Measurements from ENCODE around the gene TMEM242.
A peak's percentile ranks its signal among the peaks of the same experiment; 100 is the strongest.

TMEM242 gene

DNA sequence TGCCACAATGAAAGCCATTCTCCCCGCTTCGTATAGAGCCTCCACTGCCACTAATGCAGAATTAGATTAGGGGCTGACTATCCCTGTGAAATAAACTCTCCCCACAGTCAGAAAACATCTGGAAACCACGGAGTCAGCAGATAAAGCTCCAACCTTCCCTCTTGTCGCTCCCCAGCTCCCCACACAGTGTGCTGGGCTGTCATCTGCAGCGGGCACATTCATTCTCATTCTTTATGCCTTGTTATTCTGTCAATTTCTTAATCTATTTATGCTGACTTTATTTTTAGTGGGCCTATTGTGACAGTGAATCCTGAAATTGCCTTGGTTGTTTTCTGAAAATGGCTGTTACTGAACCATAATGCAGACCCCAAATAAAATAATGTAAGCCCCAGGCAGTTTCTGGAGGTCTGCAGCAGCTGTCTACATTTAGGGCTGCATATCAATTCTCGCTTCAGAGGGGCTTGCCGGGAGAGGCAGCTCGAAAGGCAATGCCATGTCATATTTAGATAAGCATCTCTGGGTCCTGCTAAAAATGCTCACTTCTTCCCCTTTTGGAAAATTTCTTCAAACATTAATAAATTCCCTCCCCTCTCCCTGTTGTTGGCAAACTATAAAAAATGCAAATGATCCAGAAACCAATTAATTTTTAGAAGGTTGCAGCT is 71.6 kb downstream of the TMEM242 start:
- TF ChIP-seq, protein P1, sequence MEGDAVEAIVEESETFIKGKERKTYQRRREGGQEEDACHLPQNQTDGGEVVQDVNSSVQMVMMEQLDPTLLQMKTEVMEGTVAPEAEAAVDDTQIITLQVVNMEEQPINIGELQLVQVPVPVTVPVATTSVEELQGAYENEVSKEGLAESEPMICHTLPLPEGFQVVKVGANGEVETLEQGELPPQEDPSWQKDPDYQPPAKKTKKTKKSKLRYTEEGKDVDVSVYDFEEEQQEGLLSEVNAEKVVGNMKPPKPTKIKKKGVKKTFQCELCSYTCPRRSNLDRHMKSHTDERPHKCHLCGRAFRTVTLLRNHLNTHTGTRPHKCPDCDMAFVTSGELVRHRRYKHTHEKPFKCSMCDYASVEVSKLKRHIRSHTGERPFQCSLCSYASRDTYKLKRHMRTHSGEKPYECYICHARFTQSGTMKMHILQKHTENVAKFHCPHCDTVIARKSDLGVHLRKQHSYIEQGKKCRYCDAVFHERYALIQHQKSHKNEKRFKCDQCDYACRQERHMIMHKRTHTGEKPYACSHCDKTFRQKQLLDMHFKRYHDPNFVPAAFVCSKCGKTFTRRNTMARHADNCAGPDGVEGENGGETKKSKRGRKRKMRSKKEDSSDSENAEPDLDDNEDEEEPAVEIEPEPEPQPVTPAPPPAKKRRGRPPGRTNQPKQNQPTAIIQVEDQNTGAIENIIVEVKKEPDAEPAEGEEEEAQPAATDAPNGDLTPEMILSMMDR (IDR thresholded peaks at IDR 0.05; ENCODE audit: low read depth, low read length) = no peak
- no peak for DNase-seq (ENCODE audit: extremely low read depth, low read depth)

DNA sequence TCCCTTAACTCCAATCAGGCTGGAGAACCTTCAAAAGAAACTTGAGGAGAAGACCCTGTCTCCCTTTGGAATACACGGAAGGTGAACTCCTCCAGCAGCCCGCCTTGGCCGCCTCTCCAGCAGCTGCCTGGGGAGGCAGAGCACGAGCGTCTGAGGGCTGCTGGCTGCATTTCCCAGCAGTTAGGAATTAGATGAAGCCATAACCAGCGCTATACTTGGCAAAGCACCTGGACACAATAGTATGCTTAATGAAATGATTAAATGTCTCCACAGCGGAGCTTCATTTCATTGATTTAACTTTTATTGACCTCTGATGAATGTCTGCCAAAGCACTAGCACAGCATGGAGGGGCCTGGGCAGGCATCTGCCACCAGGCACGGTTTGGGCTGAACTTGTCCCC is 73.5 kb downstream of the TMEM242 start:
- TF ChIP-seq, protein P1 (IDR thresholded peaks at IDR 0.05; ENCODE audit: low read depth, low read length) = no peak
- DNase-seq (ENCODE audit: extremely low read depth, low read depth) = no peak

DNA sequence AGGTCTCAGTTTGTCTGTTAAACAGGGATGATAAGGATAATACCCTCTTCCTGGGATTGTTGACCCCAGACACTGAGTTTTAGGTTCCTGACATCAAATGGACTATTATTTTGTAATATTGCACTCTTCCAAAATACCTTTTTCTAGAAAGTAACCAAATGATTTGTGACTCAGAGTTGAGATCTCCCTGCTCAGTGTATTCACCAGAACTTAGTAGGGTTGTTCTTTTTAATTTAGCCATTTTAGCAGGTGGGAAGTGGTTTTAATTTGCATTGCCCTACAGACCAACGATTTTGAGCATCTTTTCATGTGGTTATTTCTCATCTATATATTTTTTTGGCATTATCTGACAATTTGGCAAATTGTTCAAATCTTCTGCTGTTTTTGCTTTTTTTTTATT is 75.1 kb downstream of the TMEM242 start:
- TF ChIP-seq, protein P1 (IDR thresholded peaks at IDR 0.05; ENCODE audit: low read depth, low read length) = no peak
- no peak for DNase-seq (ENCODE audit: extremely low read depth, low read depth)

DNA sequence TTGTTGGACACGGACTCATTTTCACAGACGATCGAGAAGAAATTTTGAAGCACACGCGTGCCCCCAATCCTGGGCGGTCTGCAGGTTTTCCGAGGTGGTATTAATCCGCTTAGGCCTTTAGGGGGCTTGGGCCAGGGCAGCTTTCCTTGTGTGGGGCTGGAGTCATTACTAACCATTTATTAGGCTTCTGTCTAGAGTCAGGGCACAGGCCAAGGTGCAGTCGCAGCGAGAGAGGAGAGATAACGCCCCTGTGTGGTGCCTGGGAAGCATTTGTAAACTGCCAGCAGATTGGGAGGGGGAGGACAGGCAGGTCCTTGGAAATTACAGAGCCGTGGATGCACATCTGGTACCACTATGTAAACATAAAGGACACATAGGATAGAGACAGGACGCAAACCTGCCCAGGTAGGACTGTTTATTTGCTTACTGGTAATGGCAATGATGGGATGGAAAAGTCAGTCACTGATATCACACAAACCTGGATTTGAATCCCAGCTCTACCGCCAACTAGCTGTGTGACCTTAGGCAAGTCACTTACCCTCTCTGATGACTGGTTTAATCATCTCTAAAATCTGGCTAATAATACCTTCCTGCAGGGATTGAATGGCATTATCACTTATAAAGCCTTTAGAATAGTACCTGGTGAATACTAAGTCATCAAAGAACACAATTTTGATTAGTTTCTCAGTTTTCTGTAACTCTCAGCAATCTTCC is 76.4 kb downstream of the TMEM242 start:
- TF ChIP-seq, protein P1 (IDR thresholded peaks at IDR 0.05; ENCODE audit: low read depth, low read length) = no peak
- no peak for DNase-seq (ENCODE audit: extremely low read depth, low read depth)

DNA sequence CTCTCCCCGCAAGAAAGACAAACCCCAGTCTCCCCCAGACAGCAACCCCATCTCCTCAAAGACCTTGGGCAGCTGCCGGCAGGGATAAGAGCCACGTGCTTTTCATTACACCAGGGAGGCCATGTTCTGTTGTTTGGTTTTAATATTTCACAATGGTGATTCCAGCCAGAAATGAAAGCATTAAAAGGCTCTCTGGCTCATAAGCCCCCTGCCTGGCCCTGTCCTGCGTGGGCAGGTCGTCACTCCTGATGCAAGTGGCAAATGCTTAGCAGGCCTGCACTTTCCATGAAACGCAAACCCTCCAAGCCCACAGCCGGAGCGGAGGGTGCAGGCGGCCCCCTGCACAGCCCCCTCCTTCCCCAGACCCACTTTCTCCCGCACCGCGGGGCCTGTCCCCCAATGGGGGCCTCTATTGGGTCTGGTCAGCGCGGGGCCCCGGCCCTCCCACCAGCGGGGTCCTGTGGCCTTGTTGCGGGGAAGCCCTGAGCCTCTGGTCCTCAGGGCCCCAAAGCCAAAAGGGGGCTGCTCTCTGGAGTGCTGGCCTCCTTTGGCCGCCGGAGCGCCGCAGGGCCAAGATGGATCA is 77.2 kb downstream of the TMEM242 start:
- peak; percentile 30 for DNase-seq (ENCODE audit: extremely low read depth, low read depth)
- TF ChIP-seq, protein P1 (IDR thresholded peaks at IDR 0.05; ENCODE audit: low read depth, low read length) = no peak

DNA sequence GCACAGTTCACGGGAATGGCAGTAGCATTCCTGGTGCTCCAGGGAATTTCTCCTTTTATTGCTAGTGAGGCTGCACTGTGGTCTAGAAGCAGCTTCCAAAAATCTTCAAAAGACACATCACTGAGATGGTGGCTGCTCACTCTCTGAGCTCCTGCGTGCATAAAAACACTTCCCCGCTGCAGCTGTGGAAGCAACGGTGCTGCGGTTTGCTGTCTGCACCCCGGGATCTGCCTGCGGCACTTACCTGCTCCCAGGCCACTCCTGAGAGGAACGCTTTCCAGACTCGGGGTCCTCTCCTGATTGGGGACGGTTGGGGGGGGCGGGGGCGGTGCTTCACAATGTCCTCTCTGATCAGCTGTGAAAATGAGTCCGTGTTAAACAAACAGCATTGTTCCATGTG is 77.9 kb downstream of the TMEM242 start:
- TF ChIP-seq, protein P1 (IDR thresholded peaks at IDR 0.05; ENCODE audit: low read depth, low read length) = no peak
- no peak for DNase-seq (ENCODE audit: extremely low read depth, low read depth)

GRCh38 chr6:157244780-157245179 is 78.5 kb downstream of the TMEM242 start:
- DNase-seq (ENCODE audit: extremely low read depth, low read depth) = no peak
- TF ChIP-seq, protein P1 (IDR thresholded peaks at IDR 0.05; ENCODE audit: low read depth, low read length) = no peak

Data from AG09319 (cell line).